Left kidney (tissue), 2 donors: Measurements from ENCODE around the gene PRR23B. TPM values are rescaled to one million over a fixed set of nuclear protein-coding genes. Genes with fewer than 3 reads are reported as not detected.

Experiments
- DNase-seq: peaks from one replicate; pipeline ENCODE4 v3.0.0-alpha.2; 2013
- polyA plus RNA-seq: library from polyadenylated mRNA; unstranded; fragments of 120-200 nt; gene quantifications from one replicate; pipeline ENCODE4 v1.2.1, GENCODE V29; 2013; ENCODE audit not compliant: insufficient read length

Gene PRR23B
- polyA plus RNA-seq, 1 donor, result not detected

DNA sequence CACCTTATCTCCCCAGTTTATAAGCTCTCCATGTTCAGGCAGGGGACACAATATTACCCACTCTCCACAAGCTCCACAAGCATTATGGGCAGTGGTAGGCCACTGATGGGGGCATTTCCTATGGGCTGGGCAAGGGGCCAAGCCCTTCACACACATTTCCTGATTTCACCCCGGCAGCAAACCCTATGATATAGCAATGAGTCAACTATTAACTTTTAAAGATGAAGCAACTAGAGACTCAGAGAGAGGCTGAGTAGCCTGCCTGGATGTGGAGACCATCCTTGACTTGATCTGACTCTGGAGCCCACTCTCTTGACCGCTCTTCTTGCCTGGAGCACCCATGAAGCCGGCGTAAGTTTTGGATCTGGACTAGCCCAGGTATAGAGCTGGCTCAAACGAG lies 46.3 kb downstream of the PRR23B start:
- DNase-seq, result no peak

DNA sequence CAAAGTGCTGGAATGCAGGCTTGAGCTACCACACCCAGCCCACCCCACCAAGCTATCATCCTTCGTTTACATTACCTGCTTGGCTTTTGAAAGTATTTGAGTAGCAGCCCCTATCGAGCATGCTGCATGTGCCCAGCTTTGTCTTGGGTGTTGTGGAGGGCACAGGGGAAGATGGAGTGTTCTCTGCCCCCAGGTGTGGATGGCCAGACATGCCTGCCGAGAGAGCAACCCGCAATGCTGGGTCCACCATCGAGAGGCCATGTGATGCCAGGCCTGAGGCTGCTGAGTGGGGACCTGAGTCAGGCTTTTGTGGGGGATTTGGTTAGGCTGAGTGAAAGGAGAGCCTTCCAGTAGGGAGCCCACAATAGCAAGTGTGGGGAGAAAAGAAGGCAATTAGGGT lies 47.8 kb downstream of the PRR23B start:
- DNase-seq, result no peak

DNA sequence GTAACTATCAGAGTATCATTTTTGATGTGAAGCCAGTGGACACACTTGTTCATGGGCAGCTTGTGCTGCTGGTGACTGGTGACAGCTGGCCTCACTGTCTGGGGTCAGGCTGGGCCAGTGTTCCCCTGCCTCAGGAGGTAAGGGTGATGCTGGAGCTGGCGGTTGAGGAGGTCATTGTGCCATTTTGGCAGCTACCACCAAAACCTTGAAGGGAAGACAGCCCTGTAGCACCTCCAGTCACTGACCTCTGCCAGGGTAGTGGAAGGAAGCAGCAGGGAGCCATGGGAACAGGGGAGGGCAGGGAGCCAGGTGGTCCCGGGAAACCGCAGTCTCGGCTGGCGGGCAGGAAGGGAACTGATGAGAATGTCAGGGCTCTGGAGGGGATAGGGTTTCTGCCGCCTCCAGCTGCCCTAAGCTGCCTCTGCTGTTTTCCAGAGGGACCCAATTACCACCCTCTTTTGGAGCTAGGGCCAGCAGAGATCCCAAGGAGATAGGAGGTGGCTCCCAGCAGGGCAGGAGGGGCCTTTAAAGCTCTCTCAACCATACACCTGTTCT lies 48.9 kb downstream of the PRR23B start:
- DNase-seq, result no peak

Other genes with a start within 250 kb of the PRR23B start
- 30.4 TPM for gene PIK3CB, start 186.0 kb downstream of the PRR23B start, polyA plus RNA-seq
- gene FOXL2, start 73.8 kb downstream of the PRR23B start, polyA plus RNA-seq, result not detected
- gene FOXL2NB, start 73.7 kb downstream of the PRR23B start, polyA plus RNA-seq, result 0.07 TPM
- gene PRR23A, start 14.7 kb downstream of the PRR23B start, polyA plus RNA-seq, result not detected
- not detected for gene PRR23C, start 24.0 kb upstream of the PRR23B start, polyA plus RNA-seq